NCI-H146 treated with DMSO at 0.1 percent for 48 hours (cell line): ENCODE data around the gene TUBGCP2.
A peak's percentile ranks its signal among the peaks of the same experiment; 100 is the strongest.
"Not testable (repeated sequence)": the region's sequence is repeated elsewhere in the genome, so short reads cannot be mapped to it uniquely, and the experiment has no call there.

Experiments used
- DNase-seq: peaks from one replicate; lab custom pipeline; 2025; ENCODE audit not compliant: unreplicated experiment; lab: John Stamatoyannopoulos, UW

The TUBGCP2 gene

GRCh38 chr10:133325440-133326222 is 17.0 kb upstream of the TUBGCP2 start:
- DNase-seq = no peak

GRCh38 chr10:133324857-133325260 is 16.2 kb upstream of the TUBGCP2 start:
- DNase-seq = no peak

GRCh38 chr10:133324198-133324792 is 15.6 kb upstream of the TUBGCP2 start:
- DNase-seq = peak; percentile 68

- not testable (repeated sequence) for DNase-seq
Measured at GRCh38 chr10:133322064-133322709, 13.5 kb upstream of the TUBGCP2 start.

- DNase-seq = not testable (repeated sequence)
Measured at GRCh38 chr10:133320852-133321422, 12.3 kb upstream of the TUBGCP2 start.

GRCh38 chr10:133318494-133319127 is 9.9 kb upstream of the TUBGCP2 start:
- peak; percentile 42 for DNase-seq

GRCh38 chr10:133316732-133317131 is 8.1 kb upstream of the TUBGCP2 start:
- no peak for DNase-seq

GRCh38 chr10:133316266-133316665 is 7.6 kb upstream of the TUBGCP2 start:
- no peak for DNase-seq

GRCh38 chr10:133315847-133316246 is 7.2 kb upstream of the TUBGCP2 start:
- DNase-seq = no peak

- DNase-seq = no peak
Measured at GRCh38 chr10:133314911-133315310, 6.2 kb upstream of the TUBGCP2 start.

GRCh38 chr10:133313192-133313591 is 4.5 kb upstream of the TUBGCP2 start:
- DNase-seq = no peak

- DNase-seq = no peak
Measured at GRCh38 chr10:133312769-133313145, 4.1 kb upstream of the TUBGCP2 start.

- no peak for DNase-seq
Measured at GRCh38 chr10:133312016-133312768, 3.5 kb upstream of the TUBGCP2 start.

GRCh38 chr10:133311570-133311969 is 2.9 kb upstream of the TUBGCP2 start:
- DNase-seq = no peak

- DNase-seq = no peak
Measured at GRCh38 chr10:133310789-133311188, 2.1 kb upstream of the TUBGCP2 start.

- no peak for DNase-seq
Measured at GRCh38 chr10:133310399-133310755, 1.7 kb upstream of the TUBGCP2 start.

GRCh38 chr10:133309720-133310398 is 1.2 kb upstream of the TUBGCP2 start:
- no peak for DNase-seq

GRCh38 chr10:133309100-133309719 is 538 bp upstream of the TUBGCP2 start:
- DNase-seq = peak; percentile 70

GRCh38 chr10:133307776-133308420 is 774 bp downstream of the TUBGCP2 start:
- DNase-seq = peak; percentile 44
